ENCODE measurements around the gene TAP2. TPM values are rescaled to one million over a fixed set of nuclear protein-coding genes. Genes with fewer than 3 reads are reported as not detected.

The TAP2 gene
- total and polyA plus RNA-seq, 2 of the 13 experiments (the other 11 are each of a cell fraction or from before 2014, with no cell fraction given) = 10.3 to 17.6 TPM

DNA sequence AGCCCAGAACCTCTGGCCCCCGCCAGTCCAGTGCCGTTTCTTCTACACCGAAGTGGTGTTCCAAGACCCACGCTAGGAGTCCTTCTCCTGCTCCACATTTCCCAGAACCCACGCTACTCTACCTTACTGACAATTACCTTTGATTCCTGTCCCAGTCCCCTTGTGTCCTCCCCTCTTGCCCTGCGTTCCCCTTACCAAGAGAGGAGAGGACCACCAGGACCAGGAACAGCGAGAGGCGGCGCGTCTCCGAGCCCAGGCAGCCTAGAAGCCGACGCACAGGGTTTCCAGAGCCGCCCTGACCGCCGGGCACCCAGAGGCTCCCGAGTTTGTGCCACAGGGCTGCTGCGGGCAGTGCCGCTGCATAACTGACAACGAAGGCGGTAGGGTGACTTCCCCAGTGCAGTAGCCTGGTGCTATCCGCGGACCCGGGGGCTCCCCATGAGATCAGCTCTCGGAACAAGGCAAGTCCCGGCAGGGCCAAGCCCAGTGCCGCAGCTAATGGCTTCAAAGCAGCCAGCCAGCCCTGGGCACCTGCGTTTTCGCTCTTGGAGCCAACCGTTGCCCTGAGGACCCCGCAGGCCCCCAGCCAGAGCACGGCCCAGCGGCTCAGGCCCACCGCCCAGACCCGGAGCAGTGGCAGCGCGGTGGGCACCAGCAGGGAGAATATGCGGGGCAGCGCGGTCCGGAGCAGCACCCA, 14.5 kb upstream of the TAP2 start (continued):
- no peak for TF ChIP-seq FOXC1 (CRISPR knock-in tag; IDR thresholded peaks at IDR 0.05; ENCODE audit: borderline replicate concordance)
- no peak for TF ChIP-seq ZBTB40 (IDR thresholded peaks at IDR 0.05)
- no peak for TF ChIP-seq ZBTB40 (CRISPR knock-in tag; IDR thresholded peaks at IDR 0.05)
- TF ChIP-seq FOXM1 (CRISPR knock-in tag; IDR thresholded peaks at IDR 0.05) = no peak
- TF ChIP-seq, protein P1, sequence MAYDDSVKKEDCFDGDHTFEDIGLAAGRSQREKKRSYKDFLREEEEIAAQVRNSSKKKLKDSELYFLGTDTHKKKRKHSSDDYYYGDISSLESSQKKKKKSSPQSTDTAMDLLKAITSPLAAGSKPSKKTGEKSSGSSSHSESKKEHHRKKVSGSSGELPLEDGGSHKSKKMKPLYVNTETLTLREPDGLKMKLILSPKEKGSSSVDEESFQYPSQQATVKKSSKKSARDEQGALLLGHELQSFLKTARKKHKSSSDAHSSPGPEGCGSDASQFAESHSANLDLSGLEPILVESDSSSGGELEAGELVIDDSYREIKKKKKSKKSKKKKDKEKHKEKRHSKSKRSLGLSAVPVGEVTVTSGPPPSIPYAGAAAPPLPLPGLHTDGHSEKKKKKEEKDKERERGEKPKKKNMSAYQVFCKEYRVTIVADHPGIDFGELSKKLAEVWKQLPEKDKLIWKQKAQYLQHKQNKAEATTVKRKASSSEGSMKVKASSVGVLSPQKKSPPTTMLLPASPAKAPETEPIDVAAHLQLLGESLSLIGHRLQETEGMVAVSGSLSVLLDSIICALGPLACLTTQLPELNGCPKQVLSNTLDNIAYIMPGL (CRISPR knock-in tag; IDR thresholded peaks at IDR 0.05; ENCODE audit: borderline replicate concordance in 1 of 2, low read depth in 1 of 2) = no peak; a peak in 2 of 4 replicates
- TF ChIP-seq JARID2 (CRISPR knock-in tag; IDR thresholded peaks at IDR 0.05; ENCODE audit: insufficient replicate concordance) = no peak
- TF ChIP-seq PRDM4 (CRISPR knock-in tag; IDR thresholded peaks at IDR 0.05; ENCODE audit: borderline replicate concordance) = no peak
- no peak for TF ChIP-seq ZNF615 (CRISPR knock-in tag; IDR thresholded peaks at IDR 0.05; ENCODE audit: borderline replicate concordance)
- TF ChIP-seq SP5 (CRISPR knock-in tag; IDR thresholded peaks at IDR 0.05; ENCODE audit: borderline replicate concordance, low read depth) = no peak
